ENCODE data around the gene AMZ2.
"Not testable (repeated sequence)": the region's sequence is repeated elsewhere in the genome, so short reads cannot be mapped to it uniquely, and the experiment has no call there.

Gene AMZ2

GRCh38 chr17:68249354-68249765, 1.5 kb downstream of the AMZ2 start:
- no peak for TF ChIP-seq CTCF (IDR thresholded peaks at IDR 0.05; ENCODE audit: insufficient read depth, missing control alignments)
- no peak for DNase-seq (ENCODE audit: insufficient read length, low spot score)
- no peak for FAIRE-seq

- not testable (repeated sequence) for FAIRE-seq
These were observed 5.6 kb downstream of the AMZ2 start for GRCh38 chr17:68253426-68253825.

GRCh38 chr17:68255151-68255550, 7.3 kb downstream of the AMZ2 start:
- no peak for TF ChIP-seq CTCF (IDR thresholded peaks at IDR 0.05; ENCODE audit: insufficient read depth, missing control alignments)
- FAIRE-seq (no peak), DNase-seq (ENCODE audit: insufficient read length, low spot score) (no peak)

More at GRCh38 chr17:68253426-68253825, 5.6 kb downstream of the AMZ2 start:
- not testable (repeated sequence) for DNase-seq (ENCODE audit: insufficient read length, low spot score)

GRCh38 chr17:68255731-68256538, 8.1 kb downstream of the AMZ2 start:
- DNase-seq (ENCODE audit: insufficient read length, low spot score) (no peak), FAIRE-seq (no peak)
- TF ChIP-seq CTCF (IDR thresholded peaks at IDR 0.05; ENCODE audit: insufficient read depth, missing control alignments), result no peak

- DNase-seq (ENCODE audit: insufficient read length, low spot score); FAIRE-seq: not testable (repeated sequence)
These were observed 8.9 kb downstream of the AMZ2 start for GRCh38 chr17:68256701-68257100.

- DNase-seq (ENCODE audit: insufficient read length, low spot score) (no peak), FAIRE-seq (no peak)
- no peak for TF ChIP-seq CTCF (IDR thresholded peaks at IDR 0.05; ENCODE audit: insufficient read depth, missing control alignments)
These were observed 10.1 kb downstream of the AMZ2 start for GRCh38 chr17:68257934-68258333.

GRCh38 chr17:68258890-68259647, 11.2 kb downstream of the AMZ2 start:
- not testable (repeated sequence) for FAIRE-seq; DNase-seq (ENCODE audit: insufficient read length, low spot score)

- DNase-seq (ENCODE audit: insufficient read length, low spot score); FAIRE-seq: not testable (repeated sequence)
These were observed 11.8 kb downstream of the AMZ2 start for GRCh38 chr17:68259648-68259951.

GRCh38 chr17:68260051-68260762, 12.4 kb downstream of the AMZ2 start:
- no peak for TF ChIP-seq CTCF (IDR thresholded peaks at IDR 0.05; ENCODE audit: insufficient read depth, missing control alignments)
- FAIRE-seq (no peak), DNase-seq (ENCODE audit: insufficient read length, low spot score) (no peak)

- FAIRE-seq (peak; percentile 35), DNase-seq (ENCODE audit: insufficient read length, low spot score) (peak; percentile 66)
These were observed 14.6 kb downstream of the AMZ2 start for GRCh38 chr17:68262467-68262866.
